ENCODE results near the gene ANKRD26. TPM values are rescaled to one million over a fixed set of nuclear protein-coding genes. Genes with fewer than 3 reads are reported as not detected.
A peak's percentile ranks its signal among the peaks of the same experiment; 100 is the strongest.

Gene ANKRD26
- total and polyA plus RNA-seq, 2 of the 13 experiments (the other 11 are each of a cell fraction or from before 2014, with no cell fraction given): 1.5 to 9.6 TPM

GRCh38 chr10:27099916-27100812 is at the start of gene ANKRD26 (continued):
- TF ChIP-seq ZNF646 (CRISPR knock-in tag; IDR thresholded peaks at IDR 0.05) (no peak), ZNF253 (CRISPR knock-in tag; IDR thresholded peaks at IDR 0.05; ENCODE audit: borderline replicate concordance) (no peak), ZFP82 (CRISPR knock-in tag; IDR thresholded peaks at IDR 0.05; ENCODE audit: borderline replicate concordance) (no peak), RNF2 (conservative IDR thresholded peaks at IDR 0.05; ENCODE audit: low read depth) (no peak), IKZF1 (IDR thresholded peaks at IDR 0.05) (no peak), ZNF281 (CRISPR knock-in tag; IDR thresholded peaks at IDR 0.05; ENCODE audit: borderline replicate concordance) (no peak), GPN1 (CRISPR knock-in tag; IDR thresholded peaks at IDR 0.05; ENCODE audit: borderline replicate concordance) (no peak), ZNF687 (CRISPR knock-in tag; IDR thresholded peaks at IDR 0.05) (peak; percentile 91), ZNF530 (CRISPR knock-in tag; IDR thresholded peaks at IDR 0.05; ENCODE audit: low read depth) (no peak), CENPBD1 (CRISPR knock-in tag; IDR thresholded peaks at IDR 0.05; ENCODE audit: borderline replicate concordance, low read depth) (no peak), ZBTB3 (CRISPR knock-in tag; IDR thresholded peaks at IDR 0.05; ENCODE audit: borderline replicate concordance, low read depth) (no peak), IRF1 (CRISPR knock-in tag; IDR thresholded peaks at IDR 0.05; ENCODE audit: low read depth) (0 out of 2 replicates have a peak, but pooled peaks have one; percentile 49)
